GM12878 (cell line): ENCODE data around the gene SATB2. TPM values are rescaled to one million over a fixed set of nuclear protein-coding genes. Genes with fewer than 3 reads are reported as not detected.

Source experiments
- ATAC-seq: fragments of 200-7000 bp; cut with Tn5 transposase; 3 replicates; pipeline ENCODE4 v1.9.1; 2020; ENCODE audit warnings: mild to moderate bottlenecking, moderate library complexity
- BruUV-seq: library from RNA; stranded (reverse); fragments of 400-500 nt; replicated peaks from 2 replicates; lab custom pipeline; 2021; lab: Mats Ljungman, UMichigan
- CTCF ChIA-PET: fragments of 300-600 bp; sonication (Branson Sonifier 250); formaldehyde crosslinking; extraction: SDS; loops from one replicate; lab custom pipeline; 2021; ENCODE audit warnings: inconsistent platforms; lab: Yijun Ruan, JAX
- POLR2A ChIA-PET: fragments of 350-600 bp; formaldehyde crosslinking; extraction: SDS; loops from one replicate; lab custom pipeline; 2021; ENCODE audit warnings: inconsistent platforms; lab: Charles Lee
- RAD21 ChIA-PET: fragments of 300-600 bp; sonication (Branson Sonifier 250); formaldehyde crosslinking; loops from one replicate; lab custom pipeline; 2023; ENCODE audit warnings: antibody characterized with exemption; ENCODE audit not compliant: unreplicated experiment; lab: Charles Lee
- SMC1A ChIA-PET: fragments of 300-600 bp; sonication (Branson Sonifier 250); formaldehyde crosslinking; loops from one replicate; lab custom pipeline; 2023; ENCODE audit not compliant: unreplicated experiment, uncharacterized antibody; lab: Charles Lee
- DNase-seq: peaks from one replicate; pipeline ENCODE4 v3.0.0-alpha.2; 2011; ENCODE audit warnings: low read depth, low spot score
- FAIRE-seq: peaks from 3 replicates; lab custom pipeline; 2011; peaks lifted over from hg19 to GRCh38; lab: Jason Lieb, UNC
- H2AFZ ChIP-seq: 2 replicates; pipeline ENCODE4 v1.6.0; 2011; ENCODE audit warnings: low read depth, low read length, control low read depth; ENCODE audit not compliant: control insufficient read depth
- H3K27ac ChIP-seq: 2 replicates; pipeline ENCODE4 v1.5.1; 2011; ENCODE audit warnings: control low read depth; ENCODE audit not compliant: control insufficient read depth, insufficient read depth
- H3K27me3 ChIP-seq, 2 experiments: replicated peaks in 1 of 2; 2 replicates each; pipeline versions ENCODE4 v1.6.0 to v1.6.1; 2011; ENCODE audit warnings: low read length in 1 of 2; ENCODE audit not compliant: control insufficient read depth in 2 of 2, insufficient read depth in 2 of 2
- H3K36me3 ChIP-seq, 2 experiments: 2 replicates each; pipeline ENCODE4 v1.5.1; 2011; ENCODE audit warnings: low read length in 1 of 2; ENCODE audit not compliant: control insufficient read depth in 2 of 2, insufficient read depth in 2 of 2
- H3K4me1 ChIP-seq: 2 replicates; pipeline ENCODE4 v1.6.1; 2011; ENCODE audit warnings: mild to moderate bottlenecking, low read length, moderate library complexity, mixed read lengths; ENCODE audit not compliant: control insufficient read depth, insufficient read depth
- H3K4me2 ChIP-seq: 2 replicates; pipeline ENCODE4 v1.6.0; 2011; ENCODE audit warnings: control low read depth; ENCODE audit not compliant: control insufficient read depth, insufficient read depth
- H3K4me3 ChIP-seq: fragments of 200-600 bp; sonication (generic); 2 replicates; pipeline ENCODE4 v1.5.1; 2016
- H3K79me2 ChIP-seq: 2 replicates; pipeline ENCODE4 v1.6.0; 2011; ENCODE audit warnings: low read length; ENCODE audit not compliant: control insufficient read depth, insufficient read depth
- H3K9ac ChIP-seq: 2 replicates; pipeline ENCODE4 v1.8.0; 2011; ENCODE audit warnings: low read length, control low read depth, mixed read lengths; ENCODE audit not compliant: control insufficient read depth, insufficient read depth
- H3K9me3 ChIP-seq: replicated peaks from 3 replicates; pipeline ENCODE4 v1.5.1; 2011; ENCODE audit warnings: mild to moderate bottlenecking, low read length; ENCODE audit not compliant: control insufficient read depth, insufficient read depth
- H4K20me1 ChIP-seq: 2 replicates; pipeline ENCODE4 v1.6.0; 2011; ENCODE audit not compliant: control insufficient read depth, insufficient read depth
- ATF7 ChIP-seq: fragments of 450-650 bp; IDR thresholded peaks from 2 replicates; pipeline ENCODE4 v1.6.1; 2016; ENCODE audit warnings: low read depth, mild to moderate bottlenecking
- BCL3 ChIP-seq: IDR thresholded peaks from 2 replicates; pipeline ENCODE4 v1.6.1; 2011; ENCODE audit warnings: borderline replicate concordance, low read depth, mild to moderate bottlenecking, moderate library complexity, low read length; ENCODE audit not compliant: insufficient read depth, poor library complexity, severe bottlenecking
- FOS ChIP-seq: IDR thresholded peaks from 3 replicates; pipeline ENCODE4 v1.6.1; 2011; ENCODE audit warnings: borderline replicate concordance; ENCODE audit not compliant: insufficient read length; ENCODE audit errors: extremely low read depth
- MTA2 ChIP-seq: fragments of 450-650 bp; IDR thresholded peaks from 2 replicates; pipeline ENCODE4 v1.6.1; 2016; ENCODE audit warnings: low read depth, mild to moderate bottlenecking, moderate library complexity
- NBN ChIP-seq: fragments of 450-650 bp; IDR thresholded peaks from 2 replicates; pipeline ENCODE4 v1.6.1; 2016
- NR2C1 ChIP-seq: fragments of 450-650 bp; IDR thresholded peaks from 2 replicates; pipeline ENCODE4 v1.6.1; 2017; ENCODE audit warnings: antibody characterized with exemption, mild to moderate bottlenecking, moderate library complexity
- NRF1 ChIP-seq: conservative IDR thresholded peaks from 2 replicates; pipeline ENCODE4 v1.6.1; 2011; ENCODE audit warnings: mild to moderate bottlenecking, low read depth, low read length, improper control_type of control experiment
- POLR2A ChIP-seq: IDR thresholded peaks from 2 replicates; pipeline ENCODE4 v1.6.1; 2011; ENCODE audit warnings: low read depth, mild to moderate bottlenecking, low read length
- RAD21 ChIP-seq: IDR thresholded peaks from 2 replicates; pipeline ENCODE4 v1.6.1; 2011; ENCODE audit warnings: mild to moderate bottlenecking, low read depth, low read length, moderate library complexity; ENCODE audit not compliant: insufficient read depth
- ZNF274 ChIP-seq: IDR thresholded peaks from one replicate; pipeline ENCODE4 v1.8.0; 2011; ENCODE audit not compliant: insufficient read length, insufficient read depth
- ZNF687 ChIP-seq: fragments of 450-650 bp; IDR thresholded peaks from 2 replicates; pipeline ENCODE4 v1.6.1; 2017; ENCODE audit warnings: mild to moderate bottlenecking, moderate library complexity
- WGBS: methylation state at CpG from one replicate; pipeline ENCODE4 v1.1.6; 2016; ENCODE audit warnings: low lambda C conversion rate; ENCODE audit not compliant: insufficient replicate concordance, insufficient coverage; ENCODE audit errors: missing lambda C conversion rate; 5-methylcytosine and 5-hydroxymethylcytosine counted together
- in situ Hi-C: fragments of 300-500 bp; cut with MboI; formaldehyde crosslinking; loops from 9 replicates; pipeline ENCODE4 v1.14.3; 2018; ENCODE audit warnings: mixed read lengths
- intact Hi-C: fragments of 100-400 bp; cut with micrococcal nuclease; formaldehyde crosslinking; loops from one replicate; pipeline ENCODE4 v1.14.2; 2022; ENCODE audit not compliant: unreplicated experiment
- polyA plus RNA-seq, 11 experiments: library from polyadenylated mRNA; depleted of rRNA in 4 of 11; unstranded in 6 of 11; stranded (reverse) in 5 of 11; fragments of >200 nt; fragmentation: Nextera tagmentation in 4 of 11; fragmentation: Illumina TruSeq in 1 of 11; extraction: Ambion mirVana in 4 of 11; extraction: Trizol in 1 of 11; gene quantifications; 1 replicate in 1 of 11; 2 replicates in 10 of 11; pipeline versions ENCODE4 v1.2.1 to v1.2.3, GENCODE V29; 2011 to 2016; ENCODE audit warnings: inconsistent platforms in 2 of 11, missing spikeins in 2 of 11, low read depth in 1 of 11
- total RNA-seq, 4 experiments: library from RNA; depleted of rRNA in 3 of 4; stranded (reverse); fragments of >200 nt in 3 of 4; fragmentation: Illumina TruSeq in 1 of 4; extraction: Trizol in 1 of 4; gene quantifications; 2 replicates each; pipeline versions ENCODE4 v1.2.1 to v1.2.3, GENCODE V29; 2013 to 2021

Gene SATB2
- total and polyA plus RNA-seq, 10 of the 15 experiments (the other 5 are each of a cell fraction or from before 2014, with no cell fraction given): 0.03 to 0.56 (median 0.08) TPM; not detected in 3

DNA sequence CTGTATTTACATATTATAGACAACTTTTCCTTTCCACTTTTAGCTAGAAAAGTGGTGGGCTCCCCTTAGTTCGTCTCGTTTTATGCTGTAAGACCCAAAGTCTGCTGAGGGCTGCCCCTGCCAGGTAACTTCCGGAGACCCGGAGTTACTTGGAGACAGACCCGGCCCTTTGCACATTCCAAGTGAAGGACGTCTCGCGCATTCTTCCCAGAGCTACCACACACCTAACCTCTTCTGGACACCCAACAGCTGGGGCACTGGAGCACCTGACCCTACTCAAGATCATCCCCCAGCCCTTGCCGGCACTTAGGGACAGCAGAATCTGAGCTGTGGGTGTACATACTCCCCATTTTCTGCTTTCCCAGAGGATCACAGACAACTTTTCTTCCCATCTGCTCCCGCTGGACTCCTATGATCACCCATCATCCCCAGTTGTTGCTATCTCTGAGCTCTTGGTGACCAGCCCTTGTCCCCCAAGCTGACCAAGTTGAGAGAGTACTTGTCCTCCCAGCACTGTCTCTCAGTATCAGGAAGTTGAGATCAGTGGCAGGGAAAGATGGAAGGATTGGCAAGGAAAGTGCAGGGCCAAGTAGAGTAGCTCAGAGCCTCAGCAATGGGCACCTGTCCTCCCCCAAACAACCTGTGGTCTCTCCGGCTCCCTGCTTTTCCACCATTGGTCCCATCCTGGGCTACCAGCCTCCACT is 8.4 kb upstream of the SATB2 start:
- ATAC-seq: no peak
- Histone ChIP-seq H3K27ac (no peak overlapping the region), H3K9ac (no peak overlapping the region), H3K4me1 (no peaks in the 10 kb centered on the region), H2AFZ (no peak overlapping the region)
- in situ Hi-C loops: no loop called here
- SMC1A ChIA-PET: interaction anchor here (0.6 to 1.0 kb wide), 2 partner anchors 21 to 379 kb away, joined by 3 read pairs; no protein-coding TSS in a partner anchor
- CTCF ChIA-PET: interaction anchor here (0.6 to 1.8 kb wide), 8 partner anchors 14 to 1151 kb away, joined by 3 to 7 read pairs (median 4); no protein-coding TSS in a partner anchor
- WGBS: 14% methylated on average over 11 of the region's 11 CpGs
- TF ChIP-seq NRF1 (no peak), NBN (no peak), ZNF274 (no peak), ZNF687 (no peak), FOS (no peak), ATF7 (no peak), NR2C1 (no peak), POLR2A (no peak), RAD21 (no peak), MTA2 (no peak), BCL3 (no peak)
- TF ChIP-seq, all 136 proteins: peak for 0
- Histone ChIP-seq H3K4me3 (no peak overlapping the region), H4K20me1 (no peaks in the 10 kb centered on the region; the same call in 1 of the 2 replicates), H3K36me3 (no peaks in the 10 kb centered on the region), H3K4me2 (no peak overlapping the region), H3K9me3 (no peaks in the 10 kb centered on the region; the same call in 2 of the 3 replicates), H3K27me3 (peaks cover 19 to 42% of the 10 kb centered on the region in 2 experiments), H3K79me2 (no peaks in the 10 kb centered on the region)
- RAD21 ChIA-PET: interaction anchor here (1.4 kb wide), 1 partner anchor 19 kb away, joined by 3 read pairs; no protein-coding TSS in a partner anchor
- POLR2A ChIA-PET: no interaction called here
- no peak for FAIRE-seq
- BruUV-seq: no TSS peak
- no peak for DNase-seq
- intact Hi-C loops: no loop called here
